ENCODE data around the gene ALG11. TPM values are rescaled to one million over a fixed set of nuclear protein-coding genes. Genes with fewer than 3 reads are reported as not detected.
"Not testable (repeated sequence)": the region's sequence is repeated elsewhere in the genome, so short reads cannot be mapped to it uniquely, and the experiment has no call there.

The ALG11 gene
- total RNA-seq, 1 donor from 2014 or later, result 11.8 TPM

DNA sequence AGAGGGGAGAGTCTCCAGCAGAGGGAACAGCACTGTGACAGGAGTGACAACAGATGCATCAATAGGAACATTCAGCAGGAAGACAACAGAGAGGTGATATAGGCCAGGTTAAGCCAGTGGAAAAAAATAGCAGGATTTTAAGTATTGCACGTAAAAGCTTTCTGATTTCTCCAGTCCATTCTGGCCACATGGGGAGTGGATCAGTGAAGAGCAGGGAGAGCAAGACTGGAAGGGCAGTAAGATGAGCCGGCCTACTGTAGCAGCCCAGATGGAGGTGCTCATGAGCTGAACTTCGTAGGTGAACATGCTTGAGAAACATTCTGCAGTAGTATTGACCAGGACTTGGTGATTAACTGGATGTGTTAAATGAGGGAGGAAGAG, 14.0 kb downstream of the ALG11 start:
- no peak for DNase-seq (ENCODE audit: low read depth in 2 of 2)

DNA sequence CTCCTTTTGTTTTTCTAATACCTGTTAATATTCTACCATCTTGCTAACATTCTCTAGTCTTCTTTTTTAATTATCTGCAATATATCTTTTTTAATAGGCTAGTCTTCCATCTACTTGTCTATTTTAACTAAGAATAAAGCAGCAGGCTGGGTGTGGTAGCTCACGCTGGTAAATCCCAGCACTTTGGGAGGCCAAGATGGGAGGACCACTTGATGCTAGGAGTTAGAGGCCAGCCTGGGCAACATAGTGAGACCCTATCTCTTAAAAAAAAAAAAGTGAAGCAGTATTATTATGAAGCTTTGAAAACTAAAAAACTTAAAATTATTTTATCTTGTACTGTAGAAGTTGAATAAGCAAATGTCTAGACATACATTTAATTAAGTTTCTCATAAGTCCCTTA, 15.6 kb downstream of the ALG11 start:
- no peak for DNase-seq (ENCODE audit: low read depth in 2 of 2)

DNA sequence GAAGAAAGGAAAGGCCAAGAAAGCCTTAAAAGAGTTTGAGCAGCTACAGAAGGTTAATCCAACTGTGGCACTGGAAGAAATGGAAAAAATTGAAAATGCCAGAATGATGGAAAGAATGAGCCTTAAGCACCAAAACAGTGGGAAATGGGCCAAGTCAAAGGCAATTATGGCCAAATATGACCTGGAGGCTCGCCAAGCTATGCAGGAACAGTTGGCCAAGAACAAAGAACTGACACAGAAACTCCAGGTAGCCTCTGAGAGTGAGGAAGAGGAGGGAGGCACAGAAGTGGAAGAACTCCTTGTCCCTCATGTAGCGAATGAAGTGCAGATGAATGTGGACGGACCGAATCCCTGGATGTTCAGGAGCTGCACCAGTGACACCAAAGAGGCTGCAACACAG, 17.4 kb downstream of the ALG11 start:
- no peak for DNase-seq (ENCODE audit: low read depth in 2 of 2)

DNA sequence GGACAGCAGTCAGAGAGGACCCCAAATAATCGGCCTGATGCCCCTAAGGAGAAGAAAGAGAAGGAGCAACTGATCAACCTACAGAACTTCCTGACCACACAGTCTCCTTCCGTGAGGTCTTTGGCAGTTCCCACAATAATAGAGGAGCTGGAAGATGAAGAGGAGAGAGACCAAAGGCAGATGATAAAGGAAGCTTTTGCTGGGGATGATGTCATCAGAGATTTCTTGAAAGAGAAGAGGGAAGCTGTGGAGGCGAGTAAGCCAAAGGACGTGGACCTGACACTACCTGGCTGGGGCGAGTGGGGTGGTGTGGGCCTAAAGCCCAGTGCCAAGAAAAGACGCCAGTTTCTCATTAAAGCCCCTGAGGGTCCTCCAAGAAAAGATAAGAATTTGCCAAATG, 18.2 kb downstream of the ALG11 start:
- not testable (repeated sequence) for DNase-seq (ENCODE audit: low read depth in 2 of 2)

DNA sequence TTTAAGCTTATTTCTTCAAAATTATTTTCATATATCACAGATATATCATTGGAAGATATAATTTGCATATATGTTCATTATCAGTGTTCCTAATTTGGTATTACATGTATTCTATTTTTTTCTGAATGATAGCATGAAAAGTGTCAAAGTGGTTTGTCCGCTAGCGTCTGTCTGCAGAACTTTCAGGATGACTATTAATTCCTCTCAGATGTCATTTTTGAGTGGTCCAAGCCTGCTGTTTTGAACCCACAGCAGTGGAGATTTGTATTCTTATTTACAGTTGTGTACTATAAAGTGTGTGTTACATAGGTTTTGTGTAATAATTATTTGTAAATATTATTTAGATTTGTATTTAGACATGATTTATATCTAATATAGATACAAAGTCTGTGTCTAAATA, 20.8 kb downstream of the ALG11 start:
- DNase-seq (ENCODE audit: low read depth in 2 of 2), result no peak

DNA sequence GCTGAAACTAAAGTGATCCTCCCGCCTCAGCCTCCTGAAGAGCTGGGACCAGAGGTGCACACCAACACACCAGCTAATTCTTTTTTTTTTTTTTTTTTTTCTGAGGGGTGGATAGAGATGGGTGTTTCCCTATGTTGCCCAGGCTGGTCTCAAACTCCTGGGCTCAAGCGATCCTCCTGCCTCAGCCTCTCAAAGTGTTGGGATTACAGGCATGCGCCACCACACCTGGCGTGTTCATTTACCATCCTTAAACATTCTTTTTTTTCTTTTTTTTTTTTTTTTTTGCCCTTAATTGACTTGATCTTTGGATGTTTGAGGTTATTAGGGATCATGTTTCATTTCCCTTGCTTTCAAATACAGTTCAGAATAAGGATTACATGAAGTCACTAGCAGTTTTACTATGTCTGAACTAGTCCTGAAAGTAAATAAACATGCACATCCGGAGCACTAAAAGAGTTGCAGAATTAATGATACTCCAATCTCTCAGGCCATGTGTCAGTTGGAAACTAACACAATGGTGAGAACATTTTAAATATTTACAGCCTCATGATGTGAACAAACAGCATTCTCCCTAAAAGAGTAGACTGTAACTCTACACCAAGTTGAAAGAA, 22.5 kb downstream of the ALG11 start:
- DNase-seq (ENCODE audit: low read depth in 2 of 2), result no peak

DNA sequence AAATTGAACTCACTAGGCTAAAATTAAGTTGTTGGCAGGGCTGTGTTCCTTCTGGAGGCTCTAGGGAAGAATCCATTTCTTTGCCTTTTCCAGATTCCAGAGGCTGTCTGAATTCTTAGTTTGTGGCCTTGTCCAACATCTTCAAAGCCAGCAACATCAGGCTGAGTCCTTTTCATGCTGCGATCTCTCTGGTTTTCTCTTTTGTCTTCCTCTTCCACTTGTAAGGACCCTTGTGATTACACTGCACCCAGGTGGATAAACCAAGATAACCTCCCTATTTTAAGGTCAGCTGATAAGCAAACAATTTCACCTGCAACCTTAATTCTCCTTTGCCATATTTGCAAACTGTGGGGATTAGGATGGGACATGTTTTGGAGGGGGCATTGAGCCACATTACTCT, 23.8 kb downstream of the ALG11 start:
- no peak for DNase-seq (ENCODE audit: low read depth in 2 of 2)

DNA sequence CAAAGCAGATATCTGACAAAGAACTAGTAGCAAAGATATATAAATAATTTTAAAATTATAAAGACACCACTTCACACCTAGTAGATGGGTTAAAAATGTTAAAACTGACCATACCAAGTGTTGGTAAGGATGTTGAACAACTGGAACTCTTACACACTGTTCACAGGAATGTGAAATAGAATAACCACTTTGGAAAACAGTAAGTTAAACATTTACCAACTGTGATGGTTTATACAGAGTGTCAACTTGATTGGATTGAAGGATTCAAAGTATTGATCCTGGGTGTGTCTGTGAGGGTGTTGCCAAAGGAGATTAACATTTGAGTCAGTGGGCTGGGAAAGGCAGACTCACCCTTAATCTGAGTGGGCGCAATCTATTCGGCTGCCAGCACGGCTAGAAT, 31.5 kb downstream of the ALG11 start:
- no peak for DNase-seq (ENCODE audit: low read depth in 2 of 2)

DNA sequence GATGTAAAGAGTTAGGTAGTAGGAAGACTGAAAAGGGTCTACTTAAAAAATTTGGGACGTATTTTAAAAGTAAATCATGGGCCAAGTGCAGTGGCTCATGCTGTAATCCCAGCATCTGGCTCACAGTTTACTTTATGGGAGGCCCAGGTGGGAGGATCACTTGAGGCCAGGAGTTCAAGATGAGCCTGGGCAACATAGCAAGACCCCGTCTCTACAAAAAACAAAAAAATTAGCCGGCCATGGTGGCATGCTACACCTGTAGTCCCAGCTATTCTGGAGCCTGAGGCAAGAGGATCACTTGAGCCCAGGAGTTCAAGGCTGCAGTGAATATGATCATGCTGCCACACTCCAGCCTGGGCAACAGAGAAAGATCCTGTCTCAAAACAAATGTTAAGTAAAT, 35.3 kb downstream of the ALG11 start:
- no peak for DNase-seq (ENCODE audit: low read depth in 2 of 2)

DNA sequence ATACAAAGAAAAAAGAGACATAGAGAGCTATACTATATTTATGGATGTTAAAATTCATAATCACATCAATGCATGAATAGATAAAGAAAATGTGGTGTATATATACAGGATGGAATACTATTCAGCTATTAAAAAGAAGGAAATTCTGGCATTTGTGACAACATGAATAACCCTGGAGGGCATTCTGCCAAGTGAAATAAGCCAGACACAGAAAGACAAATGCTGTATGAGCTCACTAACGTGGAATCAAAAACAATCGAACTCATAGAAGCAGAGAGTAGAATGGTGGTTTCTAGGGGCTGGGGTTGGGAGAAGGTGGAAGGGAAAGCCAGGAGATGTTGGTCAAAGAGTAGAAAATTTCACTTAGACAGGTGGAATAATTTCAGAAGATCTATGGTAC, 36.3 kb downstream of the ALG11 start:
- DNase-seq (ENCODE audit: low read depth in 2 of 2), result peak in 1 of 2 donors; percentile 40

DNA sequence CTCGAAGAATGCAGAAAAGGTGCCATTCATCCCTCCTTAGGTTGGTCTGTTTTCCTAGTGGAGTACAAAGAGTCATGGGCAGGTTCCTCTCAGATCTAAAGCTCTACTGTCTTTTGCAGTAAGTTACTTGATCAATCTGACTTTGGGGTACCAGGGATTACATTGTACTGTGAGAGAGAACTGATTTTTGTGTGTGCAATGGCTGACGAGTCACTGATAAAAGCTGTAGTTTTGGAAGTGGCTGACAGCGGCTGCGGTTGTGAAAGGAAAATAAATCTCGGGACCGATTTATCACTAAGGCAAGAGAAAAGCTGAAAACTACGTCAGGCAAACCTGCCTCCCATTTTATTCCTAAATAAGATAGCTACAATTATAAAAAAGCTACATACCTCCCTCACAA, 39.2 kb downstream of the ALG11 start:
- DNase-seq (ENCODE audit: low read depth in 2 of 2), result no peak

DNA sequence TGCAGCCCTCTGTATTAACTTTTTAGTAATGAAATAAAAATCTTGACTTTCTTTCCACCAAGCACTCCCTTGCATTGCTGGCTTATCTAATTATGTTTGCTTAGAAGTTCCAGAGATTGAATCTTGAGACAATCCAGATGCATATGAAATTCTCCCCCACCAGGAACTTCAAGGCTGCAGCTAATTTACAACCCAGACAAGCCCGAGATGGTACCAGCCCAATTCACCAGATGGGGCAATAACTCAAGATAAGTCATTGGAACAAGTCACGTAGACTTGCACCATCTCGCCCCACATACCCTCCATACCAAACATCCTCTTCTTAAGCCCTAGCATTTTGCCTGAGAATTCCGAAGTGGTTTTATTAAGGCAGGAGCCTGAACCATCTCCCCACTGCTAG, 41.3 kb downstream of the ALG11 start:
- DNase-seq (ENCODE audit: low read depth in 2 of 2), result no peak

DNA sequence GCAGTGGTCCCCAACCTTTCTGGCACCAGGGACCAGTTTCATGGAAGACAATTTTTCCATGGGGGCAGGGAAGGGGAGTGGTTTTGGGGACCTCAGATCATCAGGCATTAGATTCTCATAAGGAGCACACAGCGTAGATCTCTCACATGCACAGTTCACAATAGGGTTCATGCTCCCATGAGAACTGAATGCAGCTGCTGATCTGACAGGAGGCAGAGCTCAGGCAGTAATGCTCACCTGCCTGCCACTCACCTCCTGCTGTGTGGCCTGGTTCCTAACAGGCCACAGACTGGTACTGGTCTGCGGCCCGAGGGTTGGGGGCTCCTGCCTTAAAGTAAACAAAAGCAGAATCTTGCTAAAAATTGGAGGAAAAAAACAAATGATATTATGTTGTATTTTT, 48.9 kb downstream of the ALG11 start:
- DNase-seq (ENCODE audit: low read depth in 2 of 2), result peak in 1 of 2 donors; percentile 1

DNA sequence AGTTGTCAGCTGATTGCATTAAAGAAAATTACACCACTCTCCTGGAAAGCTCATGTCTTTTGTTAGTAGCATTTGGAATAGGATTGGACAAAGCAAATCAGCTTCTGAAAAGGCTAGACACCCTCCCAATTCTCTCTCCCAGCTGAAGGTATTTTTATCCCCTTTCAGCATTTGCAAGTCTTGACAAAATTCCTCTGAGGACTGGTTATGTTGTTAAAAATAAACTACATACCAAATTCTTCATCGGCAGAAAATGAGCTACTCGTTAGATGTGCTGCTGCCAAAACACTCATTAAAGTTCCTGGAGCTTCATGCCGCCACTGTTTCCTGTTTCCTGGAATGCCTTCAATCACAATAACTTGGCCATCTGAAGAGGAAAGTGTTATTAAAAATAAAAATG, 49.4 kb downstream of the ALG11 start:
- peak; percentile 21 to 62 for DNase-seq (ENCODE audit: low read depth in 2 of 2)

DNA sequence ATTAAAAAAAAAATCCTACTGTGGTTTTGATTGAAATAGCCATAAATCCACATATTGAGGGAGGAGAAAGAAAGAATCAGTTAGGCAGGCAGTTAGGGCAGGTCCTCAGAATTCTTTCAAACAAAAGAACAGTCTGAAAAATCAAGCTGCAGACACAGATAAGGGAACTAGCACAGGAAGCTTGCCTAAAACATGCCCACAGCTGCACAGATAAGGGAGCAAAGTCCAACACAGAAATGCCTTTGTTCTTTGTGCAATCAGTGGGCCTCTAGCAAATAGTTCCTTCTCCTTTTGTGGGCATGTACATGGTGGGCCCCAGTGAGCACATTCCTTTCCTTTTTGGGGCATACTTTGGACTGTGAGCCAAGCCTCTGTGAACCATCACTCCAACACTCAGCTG, 55.0 kb downstream of the ALG11 start:
- DNase-seq (ENCODE audit: low read depth in 2 of 2), result peak in 1 of 2 donors; percentile 12

DNA sequence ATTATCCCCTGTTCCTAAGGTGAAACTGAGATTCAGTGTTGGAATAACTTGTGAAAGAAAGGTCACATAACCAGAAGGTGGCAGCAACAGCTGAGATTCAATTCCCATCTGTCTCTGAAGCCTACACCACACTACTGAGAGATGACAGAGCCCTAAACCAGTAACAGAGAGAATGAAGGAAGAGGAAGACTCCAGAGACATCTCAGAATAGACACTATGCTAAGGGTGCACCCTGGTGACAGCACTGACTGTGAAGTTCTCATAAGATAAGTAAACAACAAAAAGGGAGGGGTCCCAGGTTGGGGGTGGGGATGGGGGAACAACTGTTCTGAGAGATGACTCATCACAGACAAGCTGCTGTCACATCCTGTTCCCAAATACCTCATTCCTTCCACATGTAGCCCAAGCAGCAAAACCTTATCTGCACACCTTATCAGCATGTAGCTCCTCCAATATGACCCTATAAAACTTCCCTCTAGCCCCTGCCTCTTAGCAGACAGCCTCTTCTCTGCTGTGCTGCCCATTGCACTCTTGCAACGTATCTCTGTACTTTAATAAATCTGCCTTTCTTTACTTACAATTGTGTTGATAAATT, 58.8 kb downstream of the ALG11 start:
- DNase-seq (ENCODE audit: low read depth in 2 of 2), result peak in 1 of 2 donors; percentile 18

Other genes starting within 250 kb of the ALG11 start
- gene DHRS12, start 208.2 kb upstream of the ALG11 start, total RNA-seq, result 5.4 and 10.5 TPM in 2 replicates
- not detected in 2 replicates for gene TMEM272, start 167.2 kb upstream of the ALG11 start, total RNA-seq
- gene CCDC70, start 150.4 kb upstream of the ALG11 start, total RNA-seq, result not detected in 2 replicates
- gene ATP7B, start 948 bp upstream of the ALG11 start, total RNA-seq, result 5.1 and 6.1 TPM in 2 replicates
- 7.6 and 8.6 TPM in 2 replicates for gene UTP14C, start 12.3 kb downstream of the ALG11 start, total RNA-seq
- under 0.01 and 0.13 TPM in 2 replicates for gene NEK5, start 116.7 kb downstream of the ALG11 start, total RNA-seq
- gene NEK3, start 147.2 kb downstream of the ALG11 start, total RNA-seq, result 9.2 and 12.2 TPM in 2 replicates

All from dermis microvascular lymphatic vessel endothelial cell (primary cell).